ENCODE measurements around the gene ZNF296.

ZNF296 gene

GRCh38 chr19:45068041-45068440 lies 8.2 kb downstream of the ZNF296 start:
- no peak for ATAC-seq
- TF ChIP-seq TSHZ2 (CRISPR knock-in tag; IDR thresholded peaks at IDR 0.05): no peak
- no peak for TF ChIP-seq OSR1 (CRISPR knock-in tag; IDR thresholded peaks at IDR 0.05)
- no peak for TF ChIP-seq BACH2 (CRISPR knock-in tag; IDR thresholded peaks at IDR 0.05; ENCODE audit: borderline replicate concordance)
- TF ChIP-seq ZFP3 (CRISPR knock-in tag; IDR thresholded peaks at IDR 0.05): no peak
- no peak for TF ChIP-seq SNAI2 (CRISPR knock-in tag; IDR thresholded peaks at IDR 0.05)

GRCh38 chr19:45066921-45067661 lies 9.2 kb downstream of the ZNF296 start:
- ATAC-seq: no peak
- TF ChIP-seq CSRNP3 (CRISPR knock-in tag; IDR thresholded peaks at IDR 0.05) (no peak), CREB5 (CRISPR knock-in tag; IDR thresholded peaks at IDR 0.05; ENCODE audit: low read depth) (no peak), ARNTL (CRISPR knock-in tag; IDR thresholded peaks at IDR 0.05; ENCODE audit: borderline replicate concordance, low read depth) (no peak), GLIS3 (CRISPR knock-in tag; IDR thresholded peaks at IDR 0.05) (no peak), RARB (CRISPR knock-in tag; IDR thresholded peaks at IDR 0.05) (no peak), SNAI2 (CRISPR knock-in tag; IDR thresholded peaks at IDR 0.05) (no peak), ESRRG (CRISPR knock-in tag; IDR thresholded peaks at IDR 0.05) (no peak), ZFP30 (CRISPR knock-in tag; IDR thresholded peaks at IDR 0.05) (no peak), ZC3H10 (CRISPR knock-in tag; IDR thresholded peaks at IDR 0.05) (no peak), CSDC2 (CRISPR knock-in tag; IDR thresholded peaks at IDR 0.05) (no peak), ZFP3 (CRISPR knock-in tag; IDR thresholded peaks at IDR 0.05) (no peak), ZNF565 (CRISPR knock-in tag; conservative IDR thresholded peaks at IDR 0.05; ENCODE audit: low read depth) (no peak), ISL1 (CRISPR knock-in tag; IDR thresholded peaks at IDR 0.05) (no peak), PATZ1 (CRISPR knock-in tag; IDR thresholded peaks at IDR 0.05; ENCODE audit: borderline replicate concordance) (no peak), TSHZ2 (CRISPR knock-in tag; IDR thresholded peaks at IDR 0.05) (no peak), TOX (CRISPR knock-in tag; IDR thresholded peaks at IDR 0.05; ENCODE audit: borderline replicate concordance) (no peak)

Data from SK-N-SH treated with all-trans-retinoic acid at 6 μM for 48 hours (cell line).